Trophoblast cell (in vitro differentiated cells and primary cell): Measurements from ENCODE around the gene PLEKHG4B.
"Not testable (repeated sequence)": the region's sequence is repeated elsewhere in the genome, so short reads cannot be mapped to it uniquely, and the experiment has no call there.

ENCODE experiments used
- DNase-seq, 2 donors: peaks; one replicate each; pipeline ENCODE4 v3.0.0-alpha.2; 2016
- H2AFZ ChIP-seq: 2 replicates; pipeline ENCODE4 v1.6.1; 2013; ENCODE audit warnings: low read length, moderate library complexity, mild to moderate bottlenecking; ENCODE audit not compliant: insufficient read depth, poor library complexity
- H2AK5ac ChIP-seq: 2 replicates; pipeline ENCODE4 v1.6.1; 2013; ENCODE audit warnings: mild to moderate bottlenecking, low read length
- H2BK120ac ChIP-seq: 2 replicates; pipeline ENCODE4 v1.6.1; 2013; ENCODE audit warnings: low read length, mild to moderate bottlenecking, moderate library complexity; ENCODE audit not compliant: insufficient read depth, poor library complexity
- H2BK12ac ChIP-seq: 2 replicates; pipeline ENCODE4 v1.6.1; 2013; ENCODE audit warnings: mild to moderate bottlenecking, low read length, moderate library complexity
- H2BK5ac ChIP-seq: 2 replicates; pipeline ENCODE4 v1.6.1; 2013; ENCODE audit warnings: low read length, low read depth, moderate library complexity, mild to moderate bottlenecking; ENCODE audit not compliant: poor library complexity
- H3K14ac ChIP-seq: 2 replicates; pipeline ENCODE4 v1.6.1; 2013; ENCODE audit warnings: mild to moderate bottlenecking, low read length
- H3K18ac ChIP-seq: 2 replicates; pipeline ENCODE4 v1.6.1; 2013; ENCODE audit warnings: mild to moderate bottlenecking, low read length
- H3K23ac ChIP-seq: 2 replicates; pipeline ENCODE4 v1.6.1; 2013; ENCODE audit warnings: low read length
- H3K27ac ChIP-seq: 2 replicates; pipeline ENCODE4 v1.5.1; 2013; ENCODE audit warnings: low read depth, mild to moderate bottlenecking, inconsistent platforms, low read length, moderate library complexity
- H3K27me3 ChIP-seq: 2 replicates; pipeline ENCODE4 v1.6.1; 2013; ENCODE audit warnings: inconsistent platforms, mild to moderate bottlenecking, low read length, moderate library complexity; ENCODE audit not compliant: insufficient read depth
- H3K36me3 ChIP-seq, 2 experiments: 1 replicate in 1 of 2; 2 replicates in 1 of 2; pipeline ENCODE4 v1.6.1; 2013; ENCODE audit warnings: low read length in 2 of 2, mild to moderate bottlenecking in 2 of 2, moderate library complexity in 1 of 2; ENCODE audit not compliant: insufficient read depth in 2 of 2, control insufficient read depth in 1 of 2
- H3K4ac ChIP-seq: 2 replicates; pipeline ENCODE4 v1.6.1; 2013; ENCODE audit warnings: low read depth, mild to moderate bottlenecking, low read length, moderate library complexity
- H3K4me1 ChIP-seq, 2 experiments: 1 replicate in 1 of 2; 2 replicates in 1 of 2; pipeline ENCODE4 v1.6.1; 2013; ENCODE audit warnings: low read length in 2 of 2, mild to moderate bottlenecking in 2 of 2, moderate library complexity in 1 of 2; ENCODE audit not compliant: insufficient read depth in 2 of 2, control insufficient read depth in 1 of 2
- H3K4me2 ChIP-seq: 2 replicates; pipeline ENCODE4 v1.6.1; 2013; ENCODE audit warnings: inconsistent platforms, mild to moderate bottlenecking, low read length, moderate library complexity
- H3K4me3 ChIP-seq: 2 replicates; pipeline ENCODE4 v1.5.1; 2013; ENCODE audit warnings: mild to moderate bottlenecking, low read depth, low read length, inconsistent platforms
- H3K79me1 ChIP-seq: one replicate; pipeline ENCODE4 v1.6.1; 2013; ENCODE audit warnings: low read length
- H3K79me2 ChIP-seq: 2 replicates; pipeline ENCODE4 v1.6.1; 2013; ENCODE audit warnings: low read length, mild to moderate bottlenecking; ENCODE audit not compliant: control insufficient read depth, insufficient read depth, poor library complexity
- H3K9ac ChIP-seq: 2 replicates; pipeline ENCODE4 v1.6.1; 2013; ENCODE audit warnings: mild to moderate bottlenecking, low read length
- H3K9me3 ChIP-seq: 2 replicates; pipeline ENCODE4 v1.6.1; 2013; ENCODE audit warnings: low read depth, mild to moderate bottlenecking, control low read depth, inconsistent platforms, low read length; ENCODE audit not compliant: insufficient read depth
- H4K12ac ChIP-seq: 2 replicates; pipeline ENCODE4 v1.6.1; 2013; ENCODE audit warnings: low read depth, mild to moderate bottlenecking, low read length, moderate library complexity
- H4K8ac ChIP-seq: 2 replicates; pipeline ENCODE4 v1.6.1; 2013; ENCODE audit warnings: low read depth, mild to moderate bottlenecking, low read length, moderate library complexity
- H4K91ac ChIP-seq: one replicate; pipeline ENCODE4 v1.6.1; 2013; ENCODE audit warnings: low read depth, mild to moderate bottlenecking, low read length, moderate library complexity
- WGBS: extraction: QIAGEN DNeasy Blood & Tissue Kit; methylation state at CpG from one replicate; pipeline ENCODE4 v1.1.7; 2013; ENCODE audit warnings: missing lambda C conversion rate; ENCODE audit not compliant: insufficient read length, insufficient coverage; ENCODE audit errors: extremely low coverage; 5-methylcytosine and 5-hydroxymethylcytosine counted together

PLEKHG4B gene

DNA sequence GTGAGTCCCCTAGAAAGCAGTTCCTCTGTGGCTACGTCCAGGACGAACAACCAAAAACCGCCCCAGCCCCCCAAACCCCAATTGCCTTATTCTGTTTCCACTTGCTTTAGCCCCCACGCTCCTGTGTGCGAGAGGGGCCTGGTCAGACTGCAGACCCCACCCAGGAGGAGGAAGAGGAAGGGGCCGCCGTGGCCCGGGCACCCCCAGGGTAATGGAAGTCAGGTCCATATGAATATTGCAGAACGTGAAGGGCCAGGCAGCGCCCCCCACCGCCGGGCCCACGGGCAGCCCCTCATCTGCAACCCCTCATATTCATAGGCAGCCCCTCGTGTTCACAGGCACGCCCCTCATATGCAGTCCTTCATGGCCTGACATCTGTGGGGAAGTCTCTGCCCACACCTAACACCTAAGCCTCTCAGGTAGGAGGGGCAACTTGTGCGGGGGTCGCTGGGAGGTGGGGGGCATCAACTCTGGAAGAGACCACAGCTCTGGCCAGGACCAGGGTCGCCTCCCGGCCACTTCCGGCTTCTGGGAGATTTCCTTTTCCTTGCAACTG lies 37.7 kb upstream of the PLEKHG4B start:
- Histone ChIP-seq H3K27ac (no peak overlapping the region), H3K4me1 (peaks cover 3 to 4% of the 10 kb centered on the region in 2 experiments), H3K4ac (no peak overlapping the region), H4K91ac (no peak overlapping the region), H3K79me1 (peaks cover 4% of the 10 kb centered on the region), H3K36me3 (no peaks in the 10 kb centered on the region), H3K9ac (peak overlapping the region; percentile 41), H3K27me3 (no peaks in the 10 kb centered on the region), H3K18ac (no peak overlapping the region), H3K4me2 (peak overlapping the region; percentile 98), H2BK12ac (no peak overlapping the region), H2BK120ac (no peak overlapping the region), H2AK5ac (no peak overlapping the region), H3K4me3 (peak overlapping the region; percentile 66), H3K9me3 (no peaks in the 10 kb centered on the region), H3K23ac (no peak overlapping the region), H4K8ac (no peak overlapping the region), H4K12ac (no peak overlapping the region), H3K79me2 (no peaks in the 10 kb centered on the region), H3K14ac (no peak overlapping the region), H2AFZ (no peak overlapping the region), H2BK5ac (no peak overlapping the region)
- no CpG with 5 or more reads among the region's 20 CpGs for WGBS
- no peak for DNase-seq

DNA sequence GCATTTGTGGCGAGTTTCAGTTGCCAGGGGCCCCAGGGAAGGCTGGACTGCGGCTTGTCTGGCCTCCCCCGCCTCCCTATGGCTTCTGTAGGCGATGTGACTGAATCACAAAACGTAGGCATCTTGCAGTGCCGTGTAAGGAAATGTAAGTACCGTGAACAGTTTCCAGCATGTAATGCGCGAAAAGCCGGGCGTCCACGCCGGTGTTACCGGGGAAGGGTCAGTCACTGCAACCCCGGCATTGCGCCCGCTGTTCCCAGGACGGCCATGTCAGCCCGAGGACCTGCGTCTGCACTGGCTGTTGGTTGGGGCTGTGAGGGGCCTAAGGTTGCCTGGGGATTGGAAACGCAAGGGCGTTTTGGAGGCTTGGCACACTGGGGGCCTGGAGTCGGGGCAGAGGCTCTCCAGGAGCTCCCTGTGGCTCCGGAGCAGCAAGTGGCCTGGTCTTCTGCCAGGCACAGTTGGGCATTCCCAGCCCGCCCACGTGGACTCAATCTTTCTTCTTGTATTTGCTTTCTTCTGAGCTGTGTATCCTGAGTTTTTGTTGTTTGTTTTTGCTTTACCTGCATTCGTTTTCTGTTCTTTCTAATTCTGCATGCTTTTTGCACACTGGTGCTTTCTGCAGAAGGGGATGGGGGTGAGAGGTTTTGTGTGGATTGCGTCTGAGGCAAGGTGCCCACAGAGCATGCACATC lies 36.9 kb upstream of the PLEKHG4B start:
- Histone ChIP-seq H3K36me3 (no peaks in the 10 kb centered on the region), H3K79me2 (no peaks in the 10 kb centered on the region), H3K9me3 (no peaks in the 10 kb centered on the region), H3K27ac (no peak overlapping the region), H3K4me3 (no peak overlapping the region), H2AK5ac (no peak overlapping the region), H3K79me1 (peaks cover 4% of the 10 kb centered on the region), H3K4me1 (peaks cover 3 to 4% of the 10 kb centered on the region in 2 experiments), H3K18ac (no peak overlapping the region), H4K12ac (no peak overlapping the region), H2BK12ac (no peak overlapping the region), H4K91ac (no peak overlapping the region), H3K9ac (peak overlapping the region; percentile 60), H3K14ac (no peak overlapping the region), H2AFZ (no peak overlapping the region), H4K8ac (no peak overlapping the region), H3K23ac (no peak overlapping the region), H3K4ac (no peak overlapping the region), H3K27me3 (no peaks in the 10 kb centered on the region), H2BK120ac (no peak overlapping the region), H2BK5ac (no peak overlapping the region), H3K4me2 (no peak overlapping the region)
- DNase-seq: no peak
- WGBS: no CpG with 5 or more reads among the region's 28 CpGs

DNA sequence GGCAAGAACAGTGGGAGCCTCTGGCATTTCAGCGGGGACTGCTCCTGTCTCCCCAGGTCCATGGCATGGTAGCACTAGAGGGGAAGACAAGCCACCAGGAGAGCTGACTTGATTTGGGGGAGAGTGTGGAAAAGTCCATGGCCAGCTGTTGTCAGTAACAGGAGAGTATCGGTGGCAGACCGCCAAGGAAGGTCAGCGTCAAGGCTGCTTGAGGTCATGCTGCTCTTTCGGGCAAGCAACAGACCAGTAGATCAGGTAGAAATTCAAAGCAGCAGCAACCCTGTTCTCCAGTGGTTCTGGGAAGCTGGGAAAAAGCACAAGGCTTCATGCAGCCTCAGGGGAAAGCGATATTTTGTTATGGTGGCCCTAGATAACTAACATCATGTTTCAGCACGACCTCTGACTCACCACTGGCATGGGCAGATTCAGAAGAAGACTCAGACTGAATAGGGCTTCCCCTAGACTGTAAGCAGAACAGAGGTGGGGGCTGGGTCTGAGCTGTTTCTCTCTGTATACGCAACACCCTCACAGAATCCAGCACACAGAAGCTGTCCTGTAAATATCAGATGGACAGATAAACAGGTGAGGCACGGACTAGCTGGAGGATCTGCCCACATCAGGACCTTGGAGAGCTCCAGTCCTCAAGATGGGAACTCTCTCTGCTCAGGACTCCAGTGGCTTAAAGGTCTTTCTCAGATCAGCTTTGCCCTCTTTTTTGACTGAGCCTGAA lies 35.2 kb upstream of the PLEKHG4B start:
- Histone ChIP-seq H3K14ac (no peak overlapping the region), H3K4me2 (no peak overlapping the region), H2BK120ac (no peak overlapping the region), H3K4me1 (peaks cover 3 to 4% of the 10 kb centered on the region in 2 experiments), H3K27ac (no peak overlapping the region), H2BK5ac (no peak overlapping the region), H2AK5ac (no peak overlapping the region), H3K79me2 (no peaks in the 10 kb centered on the region), H3K18ac (no peak overlapping the region), H3K36me3 (no peaks in the 10 kb centered on the region), H2AFZ (no peak overlapping the region), H3K9me3 (no peaks in the 10 kb centered on the region), H3K4me3 (no peak overlapping the region), H3K23ac (no peak overlapping the region), H4K12ac (no peak overlapping the region), H3K9ac (no peak overlapping the region), H4K8ac (no peak overlapping the region), H4K91ac (no peak overlapping the region), H2BK12ac (no peak overlapping the region), H3K4ac (no peak overlapping the region), H3K27me3 (no peaks in the 10 kb centered on the region), H3K79me1 (peaks cover 4% of the 10 kb centered on the region)
- WGBS: no CpG with 5 or more reads among the region's 9 CpGs
- peak; percentile 48 to 76 for DNase-seq

DNA sequence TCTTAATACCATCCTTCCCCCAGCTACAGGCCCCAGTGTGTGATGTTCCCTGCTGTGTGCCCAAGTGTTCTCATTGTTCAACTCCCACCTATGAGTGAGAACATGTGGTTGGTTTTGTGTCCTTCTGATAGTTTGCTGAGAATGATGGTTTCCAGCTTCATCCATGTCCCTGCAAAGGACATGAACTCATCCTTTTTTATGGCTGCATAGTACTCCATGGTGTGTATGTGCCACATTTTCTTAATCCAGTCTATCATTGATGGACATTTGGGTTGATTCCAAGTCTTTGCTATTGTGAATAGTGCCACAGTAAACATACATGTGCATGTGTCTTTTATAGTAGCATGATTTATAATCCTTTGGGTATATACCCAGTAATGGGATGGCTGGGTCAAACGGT lies 31.7 kb upstream of the PLEKHG4B start:
- not testable (repeated sequence) for H3K79me1 ChIP-seq, H4K12ac ChIP-seq, H3K4ac ChIP-seq, H3K14ac ChIP-seq, H3K27me3 ChIP-seq, H3K36me3 ChIP-seq, H3K4me1 ChIP-seq, H3K9ac ChIP-seq, H3K4me2 ChIP-seq, H3K23ac ChIP-seq, H3K79me2 ChIP-seq, H4K8ac ChIP-seq, H3K27ac ChIP-seq, H3K18ac ChIP-seq, H2AK5ac ChIP-seq, H4K91ac ChIP-seq, DNase-seq, H2BK12ac ChIP-seq, H2BK5ac ChIP-seq, H2AFZ ChIP-seq, H3K4me3 ChIP-seq, H2BK120ac ChIP-seq, H3K9me3 ChIP-seq
- no CpG with 5 or more reads among the region's 1 CpG for WGBS
